ENCODE data around the gene AFAP1L2. TPM values are rescaled to one million over a fixed set of nuclear protein-coding genes. Genes with fewer than 3 reads are reported as not detected.
A peak's percentile ranks its signal among the peaks of the same experiment; 100 is the strongest.

The AFAP1L2 gene
- total and polyA plus RNA-seq, 9 of the 15 experiments (the other 6 are each of a cell fraction or from before 2014, with no cell fraction given): 0.07 TPM; not detected in 8

- no peak overlapping the region for H3K4me3 ChIP-seq
- H3K27me3 ChIP-seq (ENCODE audit: control insufficient read depth in 2 of 2, insufficient read depth in 2 of 2, low read length in 2 of 2): no peaks in the 10 kb centered on the region; a peak in 1 of 5 replicates
- DNase-seq (ENCODE audit: extremely low read depth in 1 of 4, low spot score in 3 of 4): no peak
- intact Hi-C loops (cut with micrococcal nuclease): no loop called here
- no peaks in the 10 kb centered on the region for H4K20me1 ChIP-seq (replicated peaks; ENCODE audit: control insufficient read depth, insufficient read depth, low read length)
- H3K36me3 ChIP-seq (ENCODE audit: control insufficient read depth, insufficient read depth, low read length): no peaks in the 10 kb centered on the region
- ChIA-PET POLR2A (no interaction called here), CTCF (ENCODE audit: low intra/inter-chr PET ratio) (no interaction called here)
- H3K9ac ChIP-seq (ENCODE audit: insufficient read depth in 1 of 2, low read depth in 2 of 2, low read length in 2 of 2): no peak overlapping the region
- BruUV-seq (replicated peaks): no TSS peak
- no peak overlapping the region for H2AFZ ChIP-seq (ENCODE audit: low read depth, low read length)
- no peak for ATAC-seq
- H3K27ac ChIP-seq (ENCODE audit: extremely low read depth, low read depth, low read length): no peak overlapping the region
- no peaks in the 10 kb centered on the region for H3K79me2 ChIP-seq (ENCODE audit: control insufficient read depth, insufficient read depth, low read length)
- H3K9me3 ChIP-seq (replicated peaks; ENCODE audit: control insufficient read depth, insufficient read depth, low read depth, low read length): no peaks in the 10 kb centered on the region
- no peak for FAIRE-seq
- in situ Hi-C loops (cut with MboI): no loop called here
- no peaks in the 10 kb centered on the region for H3K9me1 ChIP-seq (ENCODE audit: control insufficient read depth, insufficient read depth, low read length)
- no peaks in the 10 kb centered on the region for H3K4me1 ChIP-seq (replicated peaks in 1 of 2; ENCODE audit: control insufficient read depth in 2 of 2, insufficient read depth in 2 of 2, low read length in 2 of 2)
- no peak for TF ChIP-seq CBFA2T2 (conservative IDR thresholded peaks at IDR 0.05)
- no peak for TF ChIP-seq TEAD4 (IDR thresholded peaks at IDR 0.05; ENCODE audit: low read length)
- no peak for TF ChIP-seq TEAD4 (CRISPR knock-in tag; IDR thresholded peaks at IDR 0.05; ENCODE audit: borderline replicate concordance)
- no peak overlapping the region for H3K4me2 ChIP-seq (ENCODE audit: insufficient read depth, low read length)
- 0% methylated on average over 4 of the region's 4 CpGs for WGBS (ENCODE audit: insufficient coverage, low coverage, missing lambda C conversion rate)
Measured at GRCh38 chr10:114356126-114356525, 48.2 kb downstream of the AFAP1L2 start.

DNA sequence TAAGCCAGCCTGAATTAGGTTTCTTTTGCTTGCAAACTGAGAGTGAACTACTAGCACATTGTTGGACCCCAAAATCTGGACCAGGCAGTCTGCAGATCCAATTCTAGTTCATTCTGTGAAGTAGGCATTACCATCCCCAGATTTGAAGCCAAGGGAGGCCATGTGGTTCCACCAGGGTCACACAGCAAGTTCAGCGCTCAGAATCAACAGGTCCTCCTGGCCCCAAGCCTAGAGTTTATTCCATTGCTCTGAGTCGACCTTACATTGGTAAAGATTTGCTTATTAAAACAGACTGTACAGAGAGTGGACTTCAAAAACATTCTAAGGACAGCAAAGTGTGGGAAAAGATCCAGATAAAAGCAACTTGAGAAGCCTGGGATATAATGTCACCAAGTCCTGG, 50.9 kb downstream of the AFAP1L2 start:
- CTCF ChIA-PET (ENCODE audit: low intra/inter-chr PET ratio): no interaction called here
- no peak for TF ChIP-seq HMG20A (CRISPR knock-in tag; conservative IDR thresholded peaks at IDR 0.05)
- no peak for TF ChIP-seq SP2 (IDR thresholded peaks at IDR 0.05; ENCODE audit: extremely low read depth, low read depth, low read length, poor library complexity, severe bottlenecking)
- TF ChIP-seq UBTF (IDR thresholded peaks at IDR 0.05; ENCODE audit: borderline replicate concordance in 1 of 2, low read depth in 2 of 2, low read length in 2 of 2): no peak
- TF ChIP-seq NFATC3 (IDR thresholded peaks at IDR 0.05): no peak
- TF ChIP-seq TFAM (CRISPR knock-in tag; conservative IDR thresholded peaks at IDR 0.05): no peak
- no peak for TF ChIP-seq BRF1 (IDR thresholded peaks at IDR 0.05; ENCODE audit: borderline replicate concordance, extremely low read depth, insufficient read length)
- no peak for TF ChIP-seq ZNF146 (CRISPR knock-in tag; IDR thresholded peaks at IDR 0.05; ENCODE audit: unreplicated experiment)

More for the DNA sequence above, 50.9 kb downstream of the AFAP1L2 start:
- no peaks in the 10 kb centered on the region for H3K36me3 ChIP-seq (ENCODE audit: control insufficient read depth, insufficient read depth, low read length)
- no TSS peak for BruUV-seq (replicated peaks)
- H3K27ac ChIP-seq (ENCODE audit: extremely low read depth, low read depth, low read length): no peak overlapping the region
- peaks cover 0 to 8% of the 10 kb centered on the region in 2 experiments; a peak in 1 of 5 replicates for H3K27me3 ChIP-seq (ENCODE audit: control insufficient read depth in 2 of 2, insufficient read depth in 2 of 2, low read length in 2 of 2)
- FAIRE-seq: no peak
- in situ Hi-C loops (cut with MboI) (no loop called here), intact Hi-C loops (cut with micrococcal nuclease) (no loop called here)
- H4K20me1 ChIP-seq (replicated peaks; ENCODE audit: control insufficient read depth, insufficient read depth, low read length): no peaks in the 10 kb centered on the region
- no peaks in the 10 kb centered on the region for H3K9me3 ChIP-seq (replicated peaks; ENCODE audit: control insufficient read depth, insufficient read depth, low read depth, low read length)
- H2AFZ ChIP-seq (ENCODE audit: low read depth, low read length): peak overlapping the region; percentile 44; the same call in 1 of the 2 replicates
- no peaks in the 10 kb centered on the region for H3K4me1 ChIP-seq (replicated peaks in 1 of 2; ENCODE audit: control insufficient read depth in 2 of 2, insufficient read depth in 2 of 2, low read length in 2 of 2)
- no peak overlapping the region for H3K4me2 ChIP-seq (ENCODE audit: insufficient read depth, low read length)
- POLR2A ChIA-PET: no interaction called here
- H3K9ac ChIP-seq (ENCODE audit: insufficient read depth in 1 of 2, low read depth in 2 of 2, low read length in 2 of 2): no peak overlapping the region
- H3K4me3 ChIP-seq: no peak overlapping the region
- H3K79me2 ChIP-seq (ENCODE audit: control insufficient read depth, insufficient read depth, low read length): no peaks in the 10 kb centered on the region
- WGBS (ENCODE audit: insufficient coverage, low coverage, missing lambda C conversion rate): 0% methylated on average over 2 of the region's 2 CpGs
- no peak for ATAC-seq
- DNase-seq (ENCODE audit: extremely low read depth in 1 of 4, low spot score in 3 of 4): no peak
- H3K9me1 ChIP-seq (ENCODE audit: control insufficient read depth, insufficient read depth, low read length): no peaks in the 10 kb centered on the region

Measured in K562 (cell line).